AG04450 (cell line): Measurements from ENCODE around the gene TNFSF18. TPM values are rescaled to one million over a fixed set of nuclear protein-coding genes. Genes with fewer than 3 reads are reported as not detected.

Experiments
- CTCF ChIA-PET: fragments of 300-600, 350-600 bp; formaldehyde crosslinking; extraction: SDS; loops from one replicate; lab custom pipeline; 2022; ENCODE audit warnings: antibody characterized with exemption, inconsistent platforms; lab: Charles Lee
- POLR2A ChIA-PET: fragments of 350-600 bp; formaldehyde crosslinking; extraction: SDS; loops from one replicate; lab custom pipeline; 2021; ENCODE audit warnings: antibody characterized with exemption, inconsistent platforms; lab: Yijun Ruan, JAX
- DNase-seq: peaks from one replicate; pipeline ENCODE4 v3.0.0-alpha.2; 2011; ENCODE audit warnings: low read depth, low spot score
- H3K27ac ChIP-seq: one replicate; pipeline ENCODE4 v1.5.1; 2012; ENCODE audit warnings: low read depth, low read length, control low read depth
- H3K27me3 ChIP-seq: one replicate; pipeline ENCODE4 v1.6.0; 2012; ENCODE audit warnings: low read length; ENCODE audit not compliant: control insufficient read depth, insufficient read depth
- H3K4me3 ChIP-seq: 2 replicates; pipeline ENCODE4 v1.5.1; 2011; ENCODE audit warnings: mild to moderate bottlenecking, low read depth, low read length, control low read depth
- H3K9me3 ChIP-seq: 2 replicates; pipeline ENCODE4 v1.5.1; 2012; ENCODE audit warnings: low read length; ENCODE audit not compliant: control insufficient read depth, insufficient read depth
- CTCF ChIP-seq: IDR thresholded peaks from 2 replicates; pipeline ENCODE4 v1.5.1; 2011; ENCODE audit warnings: low read depth, low read length, control low read depth, inconsistent platforms
- polyA plus RNA-seq: library from polyadenylated mRNA; depleted of rRNA; stranded (reverse); fragments of >200 nt; gene quantifications from 2 replicates; pipeline ENCODE4 v1.2.3, GENCODE V29; 2011

TNFSF18 gene
- polyA plus RNA-seq, 1 experiment = 0.86 TPM

GRCh38 chr1:173056365-173056764, 5.6 kb upstream of the TNFSF18 start:
- CTCF ChIA-PET = no interaction called here
- no peak for TF ChIP-seq CTCF
- POLR2A ChIA-PET = no interaction called here

DNA sequence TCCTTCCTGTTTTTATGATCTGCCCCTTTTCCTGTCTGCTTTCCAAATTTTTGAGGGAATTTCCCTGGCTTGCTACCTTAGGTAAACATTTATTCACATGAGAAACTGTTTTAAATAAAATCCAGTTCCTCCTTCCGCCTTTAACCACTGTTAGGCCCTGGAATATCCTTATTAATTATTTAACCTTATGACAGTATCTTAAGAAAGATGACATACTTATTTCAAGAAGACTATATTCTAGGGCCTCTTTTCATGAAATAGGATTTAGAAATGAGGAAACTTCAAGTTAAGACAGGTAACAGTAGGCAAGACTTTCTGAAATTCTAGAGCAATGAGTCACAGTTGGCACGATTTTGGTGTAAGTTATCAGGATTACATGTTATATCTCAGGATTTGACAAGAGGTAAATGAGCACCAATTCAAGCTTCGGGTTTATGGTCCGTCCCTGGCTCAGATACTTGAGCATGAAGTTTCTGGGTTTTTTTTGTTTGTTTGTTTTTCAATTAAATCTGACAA, 2.0 kb upstream of the TNFSF18 start:
- CTCF ChIA-PET = no interaction called here
- H3K27ac ChIP-seq = no peak overlapping the region
- H3K9me3 ChIP-seq = no peaks in the 10 kb centered on the region
- no peak for TF ChIP-seq CTCF
- no peak overlapping the region for H3K4me3 ChIP-seq
- no peaks in the 10 kb centered on the region for H3K27me3 ChIP-seq
- POLR2A ChIA-PET = no interaction called here
- no peak for DNase-seq

More at GRCh38 chr1:173056365-173056764, 5.6 kb upstream of the TNFSF18 start:
- Histone ChIP-seq H3K9me3 (no peaks in the 10 kb centered on the region), H3K27ac (no peak overlapping the region), H3K27me3 (no peaks in the 10 kb centered on the region), H3K4me3 (no peak overlapping the region)
- DNase-seq = no peak

- Histone ChIP-seq H3K27me3 (no peaks in the 10 kb centered on the region), H3K9me3 (no peaks in the 10 kb centered on the region), H3K27ac (no peak overlapping the region), H3K4me3 (no peak overlapping the region)
- DNase-seq = no peak
- POLR2A ChIA-PET = no interaction called here
- no peak for TF ChIP-seq CTCF
- CTCF ChIA-PET = interaction anchor here (0.6 kb wide), 1 partner anchor 153 kb away, joined by 3 read pairs; no protein-coding TSS in a partner anchor
Observed at GRCh38 chr1:173049322-173049633, 1.5 kb downstream of the TNFSF18 start.

- Histone ChIP-seq H3K9me3 (no peaks in the 10 kb centered on the region), H3K4me3 (no peak overlapping the region), H3K27me3 (no peaks in the 10 kb centered on the region), H3K27ac (no peak overlapping the region)
- ChIA-PET CTCF (interaction anchor here (0.6 kb wide), 1 partner anchor 154 kb away, joined by 3 read pairs; no protein-coding TSS in a partner anchor), POLR2A (no interaction called here)
- no peak for DNase-seq
- TF ChIP-seq CTCF = no peak
Observed at GRCh38 chr1:173048621-173049321, 2.0 kb downstream of the TNFSF18 start.

GRCh38 chr1:173044656-173045055, 6.1 kb downstream of the TNFSF18 start:
- ChIA-PET POLR2A (no interaction called here), CTCF (no interaction called here)
- Histone ChIP-seq H3K27ac (no peak overlapping the region), H3K9me3 (no peaks in the 10 kb centered on the region), H3K27me3 (no peaks in the 10 kb centered on the region), H3K4me3 (no peak overlapping the region)
- TF ChIP-seq CTCF = no peak
- DNase-seq = no peak
